Measurements from ENCODE around the gene COL23A1. TPM values are rescaled to one million over a fixed set of nuclear protein-coding genes. Genes with fewer than 3 reads are reported as not detected.
"Not testable (repeated sequence)": the region's sequence is repeated elsewhere in the genome, so short reads cannot be mapped to it uniquely, and the experiment has no call there.

Gene COL23A1
- total RNA-seq, 2 donors from 2014 or later, result 0.14 to 0.20 TPM

GRCh38 chr5:178238313-178238635 is 351.9 kb downstream of the COL23A1 start:
- no peak for DNase-seq (ENCODE audit: low spot score in 2 of 2)
- no peak for ATAC-seq
- H3K36me3 Mint-ChIP-seq, result no peaks in the 10 kb centered on the region
- H3K9me3 Mint-ChIP-seq, result no peaks in the 10 kb centered on the region
- H3K27ac Mint-ChIP-seq, result peak overlapping the region; percentile 72 to 93

- Mint-ChIP-seq H3K9me3 (no peaks in the 10 kb centered on the region), H3K36me3 (no peaks in the 10 kb centered on the region), H3K27ac (peak overlapping the region in 1 of 2 donors; percentile 93)
- peak in 1 of 2 donors; percentile 1 for DNase-seq (ENCODE audit: low spot score in 2 of 2)
- no peak for ATAC-seq
These were observed 352.5 kb downstream of the COL23A1 start for GRCh38 chr5:178237431-178238312.

GRCh38 chr5:178236679-178237078 is 353.5 kb downstream of the COL23A1 start:
- H3K27ac Mint-ChIP-seq, result peak overlapping the region in 1 of 2 donors; percentile 93
- ATAC-seq (no peak), DNase-seq (ENCODE audit: low spot score in 2 of 2) (no peak)
- H3K36me3 Mint-ChIP-seq, result peaks cover 3 to 4% of the 10 kb centered on the region in 2 donors
- no peaks in the 10 kb centered on the region for H3K9me3 Mint-ChIP-seq

DNA sequence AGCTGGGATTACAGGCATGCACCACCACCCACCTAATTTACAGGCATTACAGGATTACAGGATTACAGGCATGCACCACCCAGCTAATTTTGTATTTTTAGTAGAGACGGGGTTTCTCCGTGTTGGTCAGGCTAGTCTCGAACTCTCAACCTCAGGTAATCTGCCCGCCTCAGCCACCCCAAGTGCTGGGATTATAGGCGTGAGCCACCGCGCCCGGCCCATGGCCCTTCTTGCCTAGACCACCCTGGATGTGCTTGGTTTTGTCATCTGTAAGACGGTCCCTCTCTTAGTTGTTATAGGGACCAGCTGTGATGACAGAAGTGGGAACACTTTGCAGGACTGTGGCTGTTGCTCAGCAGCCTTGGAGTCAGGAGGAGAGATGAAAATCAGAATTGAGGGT is 354.1 kb downstream of the COL23A1 start:
- Mint-ChIP-seq H3K36me3 (peaks cover 9% of the 10 kb centered on the region in 2 donors), H3K9me3 (no peaks in the 10 kb centered on the region), H3K27ac (peak overlapping the region in 1 of 2 donors; percentile 93)
- no peak for DNase-seq (ENCODE audit: low spot score in 2 of 2)
- ATAC-seq, result no peak

- Mint-ChIP-seq H3K27ac (no peak overlapping the region), H3K9me3 (no peaks in the 10 kb centered on the region), H3K36me3 (peaks cover 14 to 15% of the 10 kb centered on the region in 2 donors)
- ATAC-seq (no peak), DNase-seq (ENCODE audit: low spot score in 2 of 2) (peak in 1 of 2 donors; percentile 2)
These were observed 354.6 kb downstream of the COL23A1 start for GRCh38 chr5:178235588-178235974.

GRCh38 chr5:178234750-178235587 is 355.2 kb downstream of the COL23A1 start:
- Mint-ChIP-seq H3K36me3 (peaks cover 16 to 18% of the 10 kb centered on the region in 2 donors), H3K27ac (no peak overlapping the region), H3K9me3 (no peaks in the 10 kb centered on the region)
- ATAC-seq (peak in 1 of 2 donors; percentile 39), DNase-seq (ENCODE audit: low spot score in 2 of 2) (peak; percentile 74 to 87)

GRCh38 chr5:178234121-178234749 is 356.0 kb downstream of the COL23A1 start:
- peaks cover 24 to 25% of the 10 kb centered on the region in 2 donors for H3K36me3 Mint-ChIP-seq
- H3K27ac Mint-ChIP-seq, result no peak overlapping the region
- no peak for ATAC-seq
- DNase-seq (ENCODE audit: low spot score in 2 of 2), result no peak
- H3K9me3 Mint-ChIP-seq, result no peaks in the 10 kb centered on the region

- H3K27ac Mint-ChIP-seq, result peak overlapping the region; percentile 73 to 88
- H3K36me3 Mint-ChIP-seq, result peaks cover 32 to 36% of the 10 kb centered on the region in 2 donors
- DNase-seq (ENCODE audit: low spot score in 2 of 2) (no peak), ATAC-seq (no peak)
- H3K9me3 Mint-ChIP-seq, result no peaks in the 10 kb centered on the region
These were observed 357.2 kb downstream of the COL23A1 start for GRCh38 chr5:178232920-178233429.

DNA sequence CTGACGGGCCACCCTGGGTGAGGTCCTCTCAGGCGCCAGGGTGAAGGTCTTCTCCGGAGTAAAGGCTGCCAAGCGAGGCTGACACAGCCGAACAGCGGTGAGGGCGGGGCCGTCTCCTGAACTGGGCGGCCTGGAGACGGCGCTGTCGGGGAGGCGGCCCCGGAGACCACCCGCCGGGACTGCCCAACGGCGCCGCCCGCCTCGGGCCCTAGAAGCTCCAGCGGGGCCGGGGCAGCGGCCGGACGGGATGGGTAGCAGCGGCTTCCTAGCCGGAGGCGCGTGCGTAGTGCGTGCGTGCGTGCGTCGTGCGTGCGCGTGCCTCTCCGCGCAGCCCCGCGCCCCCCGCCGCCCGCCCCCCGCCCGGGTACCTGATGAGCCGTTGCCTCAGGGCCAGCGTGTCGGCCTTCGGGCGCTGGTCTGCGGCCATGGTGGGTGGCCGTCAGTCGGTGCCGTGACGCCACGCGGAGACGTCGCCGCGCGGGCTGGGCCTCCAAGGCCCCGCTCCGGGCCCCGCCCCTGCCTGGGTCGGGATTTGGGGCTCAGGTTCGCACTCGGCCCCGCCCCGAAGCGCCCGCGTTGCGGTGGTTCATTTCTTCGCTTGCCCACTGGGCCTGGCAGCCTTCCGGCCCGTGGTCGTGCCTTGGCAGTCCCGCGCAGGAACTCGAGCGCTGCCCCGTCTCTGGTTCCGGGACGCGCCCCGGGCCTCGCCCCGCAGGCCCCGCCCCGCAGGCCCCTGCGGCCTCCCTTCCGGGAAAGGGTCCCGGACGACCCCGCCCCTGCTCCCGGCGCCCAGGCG is 357.9 kb downstream of the COL23A1 start, which contains the start of gene PHYKPL:
TSS of gene PHYKPL (minus strand) at position 679 of the 796 bp plus-strand sequence. CDS start at position 427, 252 bp downstream.
- peak; percentile 77 for ATAC-seq
- H3K9me3 Mint-ChIP-seq, result no peaks in the 10 kb centered on the region
- peak; percentile 71 to 83 for DNase-seq (ENCODE audit: low spot score in 2 of 2)
- peaks cover 39 to 42% of the 10 kb centered on the region in 2 donors for H3K36me3 Mint-ChIP-seq
- H3K27ac Mint-ChIP-seq, result peak within 1 kb of the TSS; percentile 87 to 93

- no peaks in the 10 kb centered on the region for H3K9me3 Mint-ChIP-seq
- ATAC-seq (peak; percentile 2 to 6), DNase-seq (ENCODE audit: low spot score in 2 of 2) (no peak)
- H3K27ac Mint-ChIP-seq, result peak overlapping the region; percentile 87 to 90
- peaks cover 42 to 49% of the 10 kb centered on the region in 2 donors for H3K36me3 Mint-ChIP-seq
These were observed 358.6 kb downstream of the COL23A1 start for GRCh38 chr5:178231539-178232123.

DNA sequence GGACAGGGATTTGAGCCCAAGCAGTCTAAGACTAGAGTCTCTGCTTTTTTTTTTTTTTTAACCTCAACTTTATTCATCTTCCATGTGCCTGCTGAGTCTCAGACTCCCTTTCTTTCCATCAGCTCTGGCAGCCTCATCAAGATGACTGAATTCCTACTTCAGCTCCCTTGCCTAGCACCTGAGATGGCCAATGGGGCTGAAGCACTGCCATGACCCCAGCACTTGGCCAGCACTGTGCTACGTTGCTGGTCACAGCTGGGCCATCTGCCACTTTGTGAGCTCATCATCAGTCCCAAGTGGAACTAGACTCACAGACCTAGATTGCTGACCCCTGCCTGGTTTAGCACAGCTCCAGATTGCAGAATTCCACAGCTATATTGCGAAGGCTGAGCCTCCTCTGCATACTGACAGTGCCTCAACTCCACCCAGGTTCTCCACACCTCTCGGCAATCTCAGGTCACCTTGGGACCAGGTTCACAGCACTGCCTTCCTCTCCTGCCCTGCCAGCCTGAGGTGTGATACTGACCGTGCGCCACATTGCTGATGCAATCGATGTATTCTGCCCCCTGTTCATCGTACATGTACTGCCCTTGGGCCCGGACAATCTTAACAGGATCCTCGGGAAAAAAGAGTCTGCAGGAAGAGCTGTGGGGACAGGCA is 359.2 kb downstream of the COL23A1 start:
- peak overlapping the region; percentile 87 to 90 for H3K27ac Mint-ChIP-seq
- peaks cover 42 to 52% of the 10 kb centered on the region in 2 donors for H3K36me3 Mint-ChIP-seq
- H3K9me3 Mint-ChIP-seq, result no peaks in the 10 kb centered on the region
- DNase-seq (ENCODE audit: low spot score in 2 of 2), result no peak
- ATAC-seq, result no peak

DNA sequence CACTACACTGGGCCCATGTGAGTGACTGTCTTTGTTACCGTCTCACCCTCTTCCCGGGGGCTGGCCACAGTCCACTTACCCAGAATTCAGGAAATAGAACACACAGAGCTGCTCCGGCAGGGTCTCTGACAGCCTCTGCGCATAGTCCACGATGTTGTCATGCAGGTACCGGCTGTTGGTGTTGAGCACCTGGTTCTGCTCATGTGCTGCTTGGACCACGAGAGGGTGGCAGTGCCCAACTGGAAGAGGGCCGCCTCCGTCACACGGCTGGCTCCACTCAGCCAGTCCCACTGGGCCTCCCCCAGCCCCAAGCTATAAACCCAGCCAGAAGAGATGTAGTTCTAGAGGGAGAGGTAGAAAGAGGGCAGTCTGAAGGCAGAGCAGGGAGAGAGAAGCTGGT is 360.3 kb downstream of the COL23A1 start:
- ATAC-seq, result no peak
- H3K36me3 Mint-ChIP-seq, result peaks cover 42 to 52% of the 10 kb centered on the region in 2 donors
- no peak for DNase-seq (ENCODE audit: low spot score in 2 of 2)
- peak overlapping the region; percentile 9 to 87 for H3K27ac Mint-ChIP-seq
- no peaks in the 10 kb centered on the region for H3K9me3 Mint-ChIP-seq

- peak overlapping the region; percentile 58 to 87 for H3K27ac Mint-ChIP-seq
- ATAC-seq; H3K9me3 Mint-ChIP-seq; DNase-seq (ENCODE audit: low spot score in 2 of 2): not testable (repeated sequence)
- H3K36me3 Mint-ChIP-seq, result peaks cover 42 to 52% of the 10 kb centered on the region in 2 donors
These were observed 361.1 kb downstream of the COL23A1 start for GRCh38 chr5:178229111-178229510.

DNA sequence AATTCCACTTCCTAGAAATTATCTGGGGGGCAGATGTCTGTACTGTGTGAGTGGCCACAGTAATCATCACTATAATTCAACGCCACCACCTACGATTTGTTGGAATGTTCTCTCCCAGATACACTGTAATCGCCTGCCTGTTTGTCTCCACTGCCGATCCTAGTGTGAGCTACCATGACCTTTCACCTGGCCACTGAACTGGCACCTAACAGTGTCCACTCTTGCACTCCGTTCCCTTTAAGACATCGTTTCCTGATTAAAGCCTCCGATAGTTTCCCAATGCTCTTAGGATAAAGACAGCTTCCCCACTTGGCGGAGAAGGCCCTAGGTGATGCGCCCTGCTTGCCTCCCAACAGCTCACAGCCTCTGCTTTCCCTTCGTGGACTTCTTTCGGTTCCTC is 361.6 kb downstream of the COL23A1 start:
- Mint-ChIP-seq H3K9me3 (no peaks in the 10 kb centered on the region), H3K27ac (peak overlapping the region in 1 of 2 donors; percentile 87), H3K36me3 (peaks cover 42 to 57% of the 10 kb centered on the region in 2 donors)
- DNase-seq (ENCODE audit: low spot score in 2 of 2) (no peak), ATAC-seq (no peak)

DNA sequence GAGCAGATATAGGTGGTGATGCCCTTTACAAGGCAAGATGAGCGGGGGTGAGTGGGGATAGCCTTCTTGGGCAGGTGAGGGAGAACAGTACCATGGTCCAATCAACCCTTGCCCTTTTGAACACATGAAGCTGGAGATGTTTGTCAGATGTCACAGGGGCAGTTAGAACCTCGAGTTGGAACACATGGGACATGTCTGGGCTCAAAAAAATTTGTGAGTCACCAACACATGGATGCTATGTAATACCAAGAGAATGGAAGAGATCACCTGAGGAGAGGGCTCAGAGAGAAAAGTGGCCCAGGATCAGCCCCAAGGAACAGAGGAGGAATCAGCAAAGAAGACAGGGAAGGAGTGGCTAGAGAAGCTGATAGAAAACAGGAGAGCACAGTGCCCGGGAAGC is 362.3 kb downstream of the COL23A1 start:
- H3K27ac Mint-ChIP-seq, result peak overlapping the region; percentile 76 to 91
- no peak for ATAC-seq
- DNase-seq (ENCODE audit: low spot score in 2 of 2), result no peak
- H3K36me3 Mint-ChIP-seq, result peaks cover 46 to 64% of the 10 kb centered on the region in 2 donors
- H3K9me3 Mint-ChIP-seq, result no peaks in the 10 kb centered on the region

All from activated naive CD4-positive, alpha-beta T cell treated with anti-CD3 and anti-CD28 coated beads, Interleukin-2, amount 50 U/mL, for 72 hours (primary cell).